GM12891 (cell line): Measurements from ENCODE around the gene IST1.

Experiments
- POLR2A ChIP-seq: IDR thresholded peaks from 2 replicates; pipeline ENCODE4 v1.6.1; 2011; ENCODE audit warnings: low read depth, low read length, control low read depth
- POLR2AphosphoS5 ChIP-seq: IDR thresholded peaks from 2 replicates; pipeline ENCODE4 v1.6.1; 2011; ENCODE audit warnings: low read depth, low read length, control low read depth
- SPI1 ChIP-seq: IDR thresholded peaks from 2 replicates; pipeline ENCODE4 v1.6.1; 2011; ENCODE audit warnings: low read depth, low read length, control low read depth
- TAF1 ChIP-seq: IDR thresholded peaks from 2 replicates; pipeline ENCODE4 v1.6.1; 2011; ENCODE audit warnings: low read depth, low read length, control low read depth

- no peak for TF ChIP-seq POLR2A
- no peak for TF ChIP-seq POLR2AphosphoS5
- no peak for TF ChIP-seq SPI1
- no peak for TF ChIP-seq TAF1
Observed at GRCh38 chr16:71915350-71915749, 20.0 kb downstream of the IST1 start.
